ENCODE measurements around the gene DAZAP1. TPM values are rescaled to one million over a fixed set of nuclear protein-coding genes. Genes with fewer than 3 reads are reported as not detected.

Gene DAZAP1
- total and polyA plus RNA-seq, 2 of the 4 experiments (the other 2 are of a cell fraction), result 22.0 to 62.8 TPM

- 96% methylated on average over 19 of the region's 39 CpGs; no CpG with 5 or more reads in 1 of the 2 experiments for WGBS, 2 experiments (ENCODE audit: extremely low coverage in 2 of 2, insufficient read length in 1 of 2)
- H4K5ac ChIP-seq (ENCODE audit: low read depth, low read length), result no peak overlapping the region
- H3K4me3 ChIP-seq (ENCODE audit: insufficient read depth, low read depth, low read length), result no peak overlapping the region
- H3K9me3 ChIP-seq (ENCODE audit: control insufficient read depth, insufficient read depth, low read length), result no peaks in the 10 kb centered on the region
- no TSS peak for BruUV-seq (replicated peaks)
- intact Hi-C loops (cut with micrococcal nuclease) (no loop called here), in situ Hi-C loops (cut with MboI; ENCODE audit: low sequenced_read_pairs) (no loop called here), dilution Hi-C loops (cut with HindIII; ENCODE audit: low sequenced_read_pairs, unreplicated experiment) (no loop called here)
- H4K20me1 ChIP-seq (ENCODE audit: insufficient read depth, low read length), result peaks cover 23% of the 10 kb centered on the region
- ChIA-PET CTCF (no interaction called here), POLR2A (ENCODE audit: unreplicated experiment) (no interaction called here)
- no peak overlapping the region for H4K8ac ChIP-seq (ENCODE audit: low read depth in 2 of 2, low read length in 2 of 2)
- no peak overlapping the region for H4K91ac ChIP-seq (ENCODE audit: insufficient read depth, low read depth, low read length)
- peaks cover 4% of the 10 kb centered on the region for H3K4me1 ChIP-seq (ENCODE audit: control insufficient read depth, insufficient read depth, low read length)
- TF ChIP-seq CEBPB (IDR thresholded peaks at IDR 0.05; ENCODE audit: low read depth, low read length) (no peak), RCOR1 (IDR thresholded peaks at IDR 0.05; ENCODE audit: insufficient replicate concordance, low read length) (no peak), BHLHE40 (IDR thresholded peaks at IDR 0.05; ENCODE audit: low read depth, low read length) (no peak), RFX5 (IDR thresholded peaks at IDR 0.05; ENCODE audit: low read depth, low read length) (no peak), MAFK (IDR thresholded peaks at IDR 0.05; ENCODE audit: low read depth, low read length) (no peak), NFE2L2 (IDR thresholded peaks at IDR 0.05; ENCODE audit: low read depth, low read length) (no peak), CHD1 (IDR thresholded peaks at IDR 0.05; ENCODE audit: low read depth, low read length) (no peak), SMC3 (IDR thresholded peaks at IDR 0.05; ENCODE audit: low read depth, low read length) (no peak), MAZ (IDR thresholded peaks at IDR 0.05; ENCODE audit: borderline replicate concordance, low read depth, low read length) (no peak), ELK1 (IDR thresholded peaks at IDR 0.05; ENCODE audit: borderline replicate concordance, low read depth, low read length) (no peak), POLR2A (IDR thresholded peaks at IDR 0.05; ENCODE audit: low read depth, low read length) (no peak), CTCF (conservative IDR thresholded peaks at IDR 0.05; ENCODE audit: low read depth, low read length) (no peak), MXI1 (IDR thresholded peaks at IDR 0.05; ENCODE audit: borderline replicate concordance, low read depth, low read length) (no peak), FOS (IDR thresholded peaks at IDR 0.05; ENCODE audit: low read depth, low read length) (no peak), RAD21 (IDR thresholded peaks at IDR 0.05; ENCODE audit: low read length) (no peak)
- TF ChIP-seq, protein P1, sequence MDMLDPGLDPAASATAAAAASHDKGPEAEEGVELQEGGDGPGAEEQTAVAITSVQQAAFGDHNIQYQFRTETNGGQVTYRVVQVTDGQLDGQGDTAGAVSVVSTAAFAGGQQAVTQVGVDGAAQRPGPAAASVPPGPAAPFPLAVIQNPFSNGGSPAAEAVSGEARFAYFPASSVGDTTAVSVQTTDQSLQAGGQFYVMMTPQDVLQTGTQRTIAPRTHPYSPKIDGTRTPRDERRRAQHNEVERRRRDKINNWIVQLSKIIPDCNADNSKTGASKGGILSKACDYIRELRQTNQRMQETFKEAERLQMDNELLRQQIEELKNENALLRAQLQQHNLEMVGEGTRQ (IDR thresholded peaks at IDR 0.05; ENCODE audit: low read depth, low read length), result no peak
- DNase-seq (no peak), ATAC-seq (ENCODE audit: low read depth) (no peak)
- H3K79me1 ChIP-seq (ENCODE audit: low read depth in 1 of 2, low read length in 2 of 2), result peaks cover 15 to 36% of the 10 kb centered on the region in 2 experiments
- no peak overlapping the region for H3K27ac ChIP-seq (ENCODE audit: insufficient read depth, low read length)
- H3K36me3 ChIP-seq (ENCODE audit: control insufficient read depth, insufficient read depth, low read length), result peaks cover 51% of the 10 kb centered on the region
- no peak overlapping the region for H2BK5ac ChIP-seq (ENCODE audit: low read depth, low read length, poor library complexity, severe bottlenecking)
- no peak overlapping the region for H2BK15ac ChIP-seq (ENCODE audit: low read depth, low read length)
- no peaks in the 10 kb centered on the region for H3K27me3 ChIP-seq (ENCODE audit: control insufficient read depth, insufficient read depth, low read length)
- H2AK9ac ChIP-seq (replicated peaks; ENCODE audit: low read depth, low read length, poor library complexity), result no peak overlapping the region
- no peak overlapping the region for H3K4ac ChIP-seq (ENCODE audit: low read depth, low read length)
- no peak overlapping the region for H2AFZ ChIP-seq (replicated peaks; ENCODE audit: low read length, poor library complexity)
- H3K14ac ChIP-seq (replicated peaks; ENCODE audit: low read depth, low read length), result no peak overlapping the region
- H3K56ac ChIP-seq (ENCODE audit: extremely low read depth, insufficient read depth, low read length), result no peak overlapping the region
- no peak overlapping the region for H2BK20ac ChIP-seq (ENCODE audit: low read depth, low read length)
- H3K9me1 ChIP-seq (ENCODE audit: insufficient read depth, low read length), result no peaks in the 10 kb centered on the region; the same call in 1 of the 2 replicates
- H3K4me2 ChIP-seq (ENCODE audit: low read depth, low read length), result no peak overlapping the region
- H3K23ac ChIP-seq (ENCODE audit: low read depth, low read length), result no peak overlapping the region
- H2BK120ac ChIP-seq (ENCODE audit: low read depth, low read length), result no peak overlapping the region
- H3K18ac ChIP-seq (ENCODE audit: low read depth, low read length), result no peak overlapping the region
- no peak overlapping the region for H2AK5ac ChIP-seq (ENCODE audit: low read depth, low read length)
- H3K9ac ChIP-seq (ENCODE audit: low read depth, low read length), result no peak overlapping the region
These were observed 27.2 kb downstream of the DAZAP1 start for GRCh38 chr19:1434577-1435060.
